Measurements from ENCODE around the gene ACOT4.
"Not testable (repeated sequence)": the region's sequence is repeated elsewhere in the genome, so short reads cannot be mapped to it uniquely, and the experiment has no call there.

Gene ACOT4

DNA sequence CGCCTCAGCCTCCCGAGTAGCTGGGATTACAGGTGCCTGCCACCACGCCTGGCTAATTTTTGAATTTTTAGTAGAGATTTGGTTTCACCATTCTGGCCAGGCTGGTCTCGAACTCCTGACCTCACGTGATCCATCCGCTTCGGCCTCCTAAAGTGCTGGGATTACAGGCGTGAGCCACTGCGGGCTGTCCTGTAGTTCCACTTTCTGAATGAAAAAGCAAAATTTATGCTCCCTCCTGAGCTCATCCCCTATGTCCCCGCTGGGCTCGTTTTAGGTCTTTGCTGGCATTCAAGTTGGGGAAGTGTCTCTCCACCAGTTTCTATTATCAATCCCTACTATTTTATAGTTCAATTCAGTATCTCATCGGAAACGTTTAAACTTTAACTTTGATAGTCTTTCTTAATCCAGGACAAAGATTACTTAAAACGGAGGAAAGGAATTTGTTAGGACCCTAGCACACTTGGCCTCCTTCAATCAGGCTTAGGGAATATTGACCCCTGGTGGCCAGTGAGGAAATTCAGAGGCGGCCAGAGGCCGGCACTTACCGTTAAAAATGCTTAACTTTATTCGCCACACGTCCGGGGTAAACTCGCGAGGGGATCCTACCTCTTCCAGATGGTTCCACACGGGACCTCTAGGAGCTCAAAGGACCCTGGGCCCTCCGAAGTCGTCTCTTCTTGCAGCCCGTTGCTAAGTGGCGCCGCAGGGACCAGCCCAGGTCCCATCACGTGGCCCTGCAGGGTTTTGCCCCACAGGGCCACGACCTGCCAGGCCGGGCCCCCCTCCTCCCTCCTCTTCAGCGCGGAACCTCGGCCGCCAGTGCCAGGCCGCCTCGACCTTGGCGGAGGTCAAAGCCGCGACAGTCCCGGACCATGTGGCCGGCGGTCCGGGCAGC is 41.7 kb downstream of the ACOT4 start:
- peak; percentile 13 to 38 for DNase-seq (ENCODE audit: low read depth in 2 of 2, low spot score in 1 of 2)

DNA sequence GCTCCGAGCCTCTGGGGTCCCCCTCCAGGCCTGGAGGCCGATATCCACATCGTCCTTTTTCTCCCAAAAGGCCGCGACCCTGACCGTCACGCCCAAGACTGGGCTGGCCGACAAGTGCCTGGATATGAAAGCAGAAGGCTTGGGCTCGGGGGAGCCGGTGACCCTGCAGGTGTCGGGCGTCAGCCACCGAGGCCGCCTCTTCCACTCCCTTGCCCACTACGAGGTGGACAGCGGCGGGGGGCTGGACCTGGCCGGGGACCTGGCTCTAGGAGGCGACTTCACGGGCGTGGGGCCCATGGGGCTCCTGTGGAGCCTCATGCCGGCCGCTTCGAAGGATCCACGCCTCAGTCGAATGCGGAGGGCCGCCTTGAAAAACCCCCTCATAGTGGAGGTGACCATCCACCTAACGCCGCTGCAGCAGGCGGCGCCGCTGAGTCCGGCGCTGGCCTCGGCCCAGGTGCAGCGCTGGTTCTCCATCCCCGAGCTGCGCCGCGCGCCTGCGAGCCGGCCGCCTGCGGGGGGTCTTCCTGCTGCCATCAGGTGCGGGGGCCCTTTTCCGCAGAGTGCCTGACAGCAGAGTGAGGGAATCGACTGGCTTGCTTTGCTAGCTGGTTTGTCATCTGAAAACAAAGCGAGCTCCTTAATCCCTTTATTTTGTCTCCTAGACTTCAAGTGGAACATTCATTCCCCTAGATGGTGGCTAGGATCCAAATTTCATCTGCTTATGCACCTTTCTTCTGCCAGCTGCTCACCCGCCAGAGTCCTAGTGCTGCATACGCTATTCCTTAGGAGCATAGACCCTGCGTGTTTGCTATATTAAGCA is 42.5 kb downstream of the ACOT4 start:
- DNase-seq (ENCODE audit: low read depth in 2 of 2, low spot score in 1 of 2): no peak

DNA sequence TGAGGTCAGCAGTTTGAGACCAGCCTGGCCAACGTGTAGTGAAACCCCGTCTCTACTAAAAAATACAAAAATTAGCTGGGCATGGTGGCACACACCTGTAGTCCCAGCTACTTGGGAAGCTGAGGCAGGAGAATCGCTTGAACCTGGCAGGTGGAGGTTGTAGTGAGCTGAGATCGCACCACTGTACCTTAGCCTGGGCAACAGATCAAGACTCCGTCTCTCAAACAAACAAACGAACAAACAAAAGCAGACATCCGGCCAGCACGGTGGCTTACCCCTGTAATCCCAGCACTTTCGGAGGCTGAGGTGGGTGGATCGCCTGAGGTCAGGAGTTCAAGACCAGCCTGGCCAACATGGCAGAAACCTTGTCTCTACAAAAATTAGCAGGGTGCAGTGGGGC is 44.7 kb downstream of the ACOT4 start:
- DNase-seq (ENCODE audit: low read depth in 2 of 2, low spot score in 1 of 2): not testable (repeated sequence)

DNA sequence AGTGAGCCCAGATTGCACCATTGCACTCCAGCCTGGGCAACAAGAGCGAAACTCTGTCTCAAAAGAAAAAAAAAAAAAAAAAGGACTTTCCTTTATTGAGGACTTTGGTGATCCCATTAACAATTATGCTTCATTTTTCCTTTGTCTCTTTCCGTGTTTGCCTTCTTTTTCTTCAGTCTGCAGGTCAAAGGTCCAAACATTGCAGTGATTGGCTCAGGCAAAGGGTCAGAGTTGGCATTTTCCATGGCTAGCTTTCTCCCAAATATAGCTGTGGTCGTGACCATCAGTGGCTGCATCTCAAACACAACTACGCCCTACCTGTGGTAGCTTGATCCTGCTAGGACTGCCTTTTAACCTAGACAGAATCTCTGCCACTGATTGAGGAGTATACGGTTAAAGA is 46.2 kb downstream of the ACOT4 start:
- no peak for DNase-seq (ENCODE audit: low read depth in 2 of 2, low spot score in 1 of 2)

DNA sequence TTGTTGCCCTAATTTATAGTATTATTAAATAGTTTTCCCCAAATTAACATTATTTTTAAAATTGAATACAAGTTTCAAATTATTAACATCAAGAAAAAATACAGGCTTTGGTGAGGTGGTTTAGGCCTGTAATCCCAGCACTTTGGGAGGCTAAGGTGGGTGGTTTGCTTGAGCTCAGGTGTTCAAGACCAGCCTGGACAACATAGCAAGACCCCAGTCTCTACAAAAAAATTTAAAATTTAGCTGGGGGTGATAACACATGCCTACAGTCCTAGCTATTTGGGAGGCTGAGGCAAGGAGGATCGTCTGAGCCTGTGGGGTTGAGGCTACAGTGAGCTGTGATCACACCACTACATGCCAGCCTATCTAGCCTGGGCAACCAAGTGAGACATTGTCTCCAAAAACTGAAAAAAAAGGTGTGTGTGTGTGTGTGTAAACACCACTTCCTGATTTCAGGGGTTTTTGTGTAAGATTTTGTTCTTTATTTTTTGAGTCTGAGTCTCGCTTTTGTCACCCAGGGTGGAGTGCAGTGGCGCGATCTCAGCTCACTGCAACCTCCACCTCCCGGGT is 49.2 kb downstream of the ACOT4 start:
- DNase-seq (ENCODE audit: low read depth in 2 of 2, low spot score in 1 of 2): no peak

DNA sequence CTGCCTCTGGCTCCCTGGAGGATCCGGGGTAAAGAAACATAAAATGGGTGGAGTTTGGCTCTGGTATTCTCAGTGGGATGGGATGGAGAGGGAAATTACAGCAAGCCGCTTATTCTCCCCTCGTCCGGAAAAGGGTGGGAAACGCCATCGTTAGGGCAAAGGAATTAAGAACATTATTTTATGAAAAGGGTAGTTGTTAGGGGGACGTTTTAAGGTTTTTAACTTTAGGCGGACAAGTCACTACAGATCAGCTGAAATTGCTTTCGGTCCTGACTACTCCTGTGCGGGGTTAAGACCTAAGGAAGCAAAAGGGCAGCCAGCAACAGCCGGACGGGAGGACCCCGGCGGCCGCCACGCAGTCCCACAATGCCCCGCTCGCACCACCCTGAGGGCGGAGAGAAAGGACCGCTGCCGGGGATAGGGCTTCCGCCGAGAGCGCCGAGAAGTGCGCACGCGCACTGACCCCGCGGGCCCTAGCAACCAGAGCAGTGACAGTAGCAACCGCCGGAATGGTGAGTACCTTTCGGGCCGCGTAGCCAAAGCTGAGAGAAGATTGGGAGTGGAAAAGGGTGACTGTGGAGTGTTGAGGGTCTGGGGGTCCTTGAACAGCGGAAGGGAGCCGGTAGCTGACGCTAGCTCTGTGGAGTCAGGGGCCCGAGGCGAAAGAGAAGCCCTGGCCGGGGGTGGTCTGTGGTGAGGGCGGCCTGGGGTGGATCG is 53.0 kb downstream of the ACOT4 start, which contains the start of gene DNAL1:
Gene DNAL1 (plus strand): TSS at position 456 of the 717 bp plus-strand sequence. CDS start 54 bp downstream, at position 510.
- DNase-seq (ENCODE audit: low read depth in 2 of 2, low spot score in 1 of 2): peak; percentile 77 to 80

DNA sequence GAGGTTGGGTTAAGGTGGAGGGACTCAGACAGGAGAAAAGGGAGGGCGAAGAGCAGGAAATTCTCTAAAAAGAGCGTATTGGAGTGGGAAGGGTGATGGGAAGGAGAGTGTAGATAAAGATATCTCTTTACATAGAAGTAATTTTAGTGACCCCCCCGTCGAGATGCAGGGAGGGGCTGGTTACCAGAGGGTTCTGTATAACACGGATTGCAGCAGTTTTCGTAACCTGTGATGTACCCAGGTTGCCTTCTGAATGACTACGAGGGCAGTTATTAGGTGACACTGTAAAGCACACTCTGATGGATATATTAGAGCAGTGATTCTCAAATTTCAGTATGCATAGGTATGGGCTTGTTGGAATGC is 53.6 kb downstream of the ACOT4 start:
- no peak for DNase-seq (ENCODE audit: low read depth in 2 of 2, low spot score in 1 of 2)

Data from stimulated activated CD8-positive, alpha-beta memory T cell treated with anti-CD3 and anti-CD28 coated beads, Interleukin-4, amount 100 ng/mL, for 1 hour (primary cell).